GM18511 (cell line): ENCODE measurements around the gene PRRG1.
"Not testable (repeated sequence)": the region's sequence is repeated elsewhere in the genome, so short reads cannot be mapped to it uniquely, and the experiment has no call there.

ENCODE experiments used
- ATAC-seq: cut with Tn5 transposase; IDR thresholded peaks from one replicate; pipeline ENCODE4 v1.9.1; 2021; ENCODE audit warnings: mild to moderate bottlenecking, moderate library complexity; ENCODE audit not compliant: unreplicated experiment

The PRRG1 gene

GRCh38 chrX:37378404-37378803 is 29.2 kb downstream of the PRRG1 start:
- ATAC-seq: no peak

DNA sequence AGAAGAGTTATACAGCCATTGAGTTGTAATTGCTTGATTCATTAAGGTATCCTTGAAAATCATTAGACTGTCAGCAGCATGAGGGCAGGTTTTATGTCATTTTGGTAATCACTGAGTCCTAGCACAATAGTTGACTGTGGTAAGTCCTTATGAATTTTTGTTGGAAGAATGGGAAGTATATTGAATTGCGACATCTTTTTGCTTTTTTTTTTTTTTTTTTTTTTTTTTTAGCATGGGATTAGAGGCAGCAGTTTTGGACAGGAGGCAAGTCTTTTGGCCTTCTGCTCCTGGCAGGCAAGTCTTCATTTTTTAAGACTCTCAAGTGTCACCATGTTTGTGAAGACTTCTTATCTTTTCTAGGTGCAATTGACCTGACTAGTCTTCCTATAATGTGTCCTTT is 29.7 kb downstream of the PRRG1 start:
- ATAC-seq: no peak

DNA sequence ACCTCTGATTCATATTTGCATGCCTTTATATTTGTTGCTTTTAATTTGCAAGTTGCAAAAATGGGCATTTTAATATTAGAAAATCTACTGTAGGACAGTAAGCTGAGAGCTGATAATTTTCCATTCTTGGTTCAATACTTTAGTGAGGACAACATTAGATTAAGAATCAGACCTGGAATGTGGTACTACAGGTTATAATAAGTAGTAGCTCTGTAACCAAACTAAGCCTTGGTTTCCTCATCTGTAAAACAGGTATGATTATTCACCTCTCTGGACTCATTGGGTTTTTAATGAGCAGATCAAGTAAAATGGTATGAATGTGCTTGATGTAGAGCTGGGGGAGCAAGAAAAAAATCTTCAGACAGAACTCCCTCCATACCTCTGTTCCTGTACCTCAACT is 31.1 kb downstream of the PRRG1 start:
- no peak for ATAC-seq

DNA sequence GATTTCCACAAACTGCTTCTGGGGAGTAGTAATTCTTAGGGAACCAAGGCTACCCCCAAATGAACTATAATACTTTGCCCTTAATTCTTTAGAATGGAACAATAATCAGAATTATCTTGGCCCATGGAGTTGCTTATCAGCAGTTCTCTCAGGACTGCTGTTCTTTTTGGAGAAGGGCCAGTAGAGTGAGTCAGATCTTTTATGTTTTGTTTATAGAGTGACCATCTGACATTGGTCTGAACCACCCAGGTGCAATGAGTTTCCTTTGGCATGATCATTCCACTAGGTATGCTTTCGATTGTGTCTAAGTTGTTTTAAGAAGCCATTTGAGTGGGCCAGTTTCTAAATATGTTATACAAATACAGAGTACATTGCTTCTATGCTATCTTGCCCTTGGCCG is 31.8 kb downstream of the PRRG1 start:
- no peak for ATAC-seq

- ATAC-seq: no peak
Measured at GRCh38 chrX:37383313-37383712, 34.1 kb downstream of the PRRG1 start.

DNA sequence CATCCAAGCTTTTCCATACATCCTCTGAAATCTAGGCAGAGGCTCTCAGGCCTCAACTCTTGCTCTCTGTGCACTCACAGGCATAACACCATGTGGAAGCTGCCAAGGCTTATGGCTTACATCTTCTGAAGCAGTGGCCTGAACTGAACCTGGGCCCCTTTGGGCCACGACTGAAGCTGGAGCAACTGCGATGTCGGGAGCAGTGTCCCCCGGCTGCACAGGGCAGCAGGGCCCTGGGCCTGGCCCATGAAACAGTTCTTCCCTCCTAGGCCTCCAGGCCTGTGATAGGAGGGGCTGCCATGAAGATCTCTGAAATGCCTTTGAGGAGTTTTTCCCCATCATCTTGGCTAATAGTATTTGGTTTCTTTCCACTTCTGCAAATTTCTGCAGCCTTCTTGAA is 39.2 kb downstream of the PRRG1 start:
- no peak for ATAC-seq

- ATAC-seq: no peak
Measured at GRCh38 chrX:37405956-37406355, 56.8 kb downstream of the PRRG1 start.

DNA sequence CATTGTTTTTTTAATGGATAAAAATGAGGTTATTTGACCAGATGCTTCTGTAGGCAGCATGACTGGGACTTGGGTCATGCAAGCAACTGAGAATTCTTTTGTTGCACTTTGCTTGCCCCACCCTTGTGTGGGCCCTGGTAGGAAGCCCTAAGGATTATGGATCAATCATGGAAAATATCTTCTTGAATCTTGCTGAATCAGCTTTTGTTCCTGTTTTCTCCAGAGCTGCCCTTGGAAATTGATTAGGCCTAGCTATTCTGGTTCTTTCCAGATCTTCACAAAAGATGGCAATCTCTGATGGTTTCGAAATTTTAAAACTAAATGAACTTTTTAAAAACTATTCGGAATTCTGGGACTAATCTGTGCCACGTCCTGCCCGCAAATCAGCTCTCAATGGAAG is 58.6 kb downstream of the PRRG1 start:
- no peak for ATAC-seq

GRCh38 chrX:37409278-37409677 is 60.1 kb downstream of the PRRG1 start:
- no peak for ATAC-seq

DNA sequence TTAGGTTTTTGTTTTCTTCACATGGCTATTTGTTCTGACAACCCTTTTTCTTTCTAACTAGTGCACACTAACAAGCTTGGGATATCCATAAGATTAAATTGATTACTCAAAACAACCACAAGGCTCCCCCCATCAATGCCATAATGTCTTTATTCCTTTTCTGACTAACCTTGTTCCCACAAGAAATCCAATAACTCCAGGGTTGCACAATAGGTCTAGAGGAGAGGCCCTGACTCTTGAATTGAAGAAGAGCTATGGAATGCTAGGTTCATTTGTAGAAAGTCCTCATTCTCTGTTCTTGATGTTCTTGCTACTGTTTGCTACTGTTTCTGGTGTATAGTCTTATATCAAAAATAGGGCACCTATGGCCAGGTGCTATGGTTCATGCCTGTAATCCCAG is 71.0 kb downstream of the PRRG1 start:
- no peak for ATAC-seq

- no peak for ATAC-seq
Measured at GRCh38 chrX:37420756-37421155, 71.6 kb downstream of the PRRG1 start.

GRCh38 chrX:37424000-37424429 is 74.9 kb downstream of the PRRG1 start:
- no peak for ATAC-seq

DNA sequence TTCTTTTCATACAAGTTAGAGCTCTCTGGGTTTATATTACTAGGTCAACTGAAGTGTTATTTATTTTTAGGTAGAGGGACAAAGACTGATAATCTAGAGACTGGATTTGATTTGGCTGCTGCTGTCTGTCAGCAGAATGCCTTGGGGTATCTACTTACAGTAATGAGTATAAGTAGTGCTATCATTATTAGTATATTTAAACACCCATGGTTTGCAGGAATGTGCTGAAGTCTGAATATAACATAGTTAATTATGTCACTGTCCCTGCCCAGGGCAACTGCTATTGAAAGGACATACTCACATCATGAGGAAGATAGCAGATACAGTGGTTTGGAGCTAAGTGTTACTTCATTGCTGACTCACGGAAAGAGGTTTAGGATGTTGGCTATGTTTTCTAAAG is 76.2 kb downstream of the PRRG1 start:
- no peak for ATAC-seq

DNA sequence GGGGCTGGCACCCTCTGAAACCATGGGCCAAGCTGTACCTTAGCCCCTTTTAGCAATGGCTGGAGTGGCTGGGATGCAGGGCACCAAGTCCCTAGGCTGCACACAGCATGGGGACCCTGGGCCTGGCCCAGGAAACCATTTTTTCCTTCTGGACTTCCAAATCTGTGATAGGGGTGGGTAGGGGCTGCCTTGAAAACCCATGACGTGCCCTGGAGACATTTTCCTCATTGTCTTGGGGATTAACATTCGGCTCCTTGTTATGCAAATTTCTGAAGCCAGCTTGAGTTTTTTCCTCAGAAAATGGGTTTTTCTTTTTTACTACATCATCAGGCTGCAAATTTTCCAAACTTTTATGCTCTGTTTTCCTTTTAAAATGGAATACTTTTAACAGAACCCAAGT is 79.8 kb downstream of the PRRG1 start:
- not testable (repeated sequence) for ATAC-seq

GRCh38 chrX:37434362-37434761 is 85.2 kb downstream of the PRRG1 start:
- no peak for ATAC-seq

DNA sequence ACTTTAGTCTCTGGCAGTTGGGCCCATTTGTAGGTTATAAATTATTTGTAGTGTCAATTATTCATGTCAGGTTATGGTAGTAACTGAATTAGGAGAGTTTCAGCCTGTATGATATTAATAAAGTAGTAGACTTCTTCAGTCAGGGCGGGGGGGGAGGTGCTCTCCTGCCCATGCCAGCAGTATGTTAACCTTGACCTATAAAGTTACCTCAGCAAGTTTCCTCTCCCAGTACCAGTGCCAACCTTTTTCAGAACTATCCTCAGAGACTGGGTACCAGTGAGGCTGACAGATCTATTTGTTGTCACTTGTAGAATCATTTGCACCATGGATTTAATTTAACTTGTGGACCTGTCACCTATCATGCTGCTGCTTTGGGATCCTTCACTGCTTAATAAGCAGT is 88.0 kb downstream of the PRRG1 start:
- no peak for ATAC-seq

GRCh38 chrX:37441377-37441776 is 92.2 kb downstream of the PRRG1 start:
- ATAC-seq: no peak

GRCh38 chrX:37445182-37445581 is 96.0 kb downstream of the PRRG1 start:
- ATAC-seq: no peak

DNA sequence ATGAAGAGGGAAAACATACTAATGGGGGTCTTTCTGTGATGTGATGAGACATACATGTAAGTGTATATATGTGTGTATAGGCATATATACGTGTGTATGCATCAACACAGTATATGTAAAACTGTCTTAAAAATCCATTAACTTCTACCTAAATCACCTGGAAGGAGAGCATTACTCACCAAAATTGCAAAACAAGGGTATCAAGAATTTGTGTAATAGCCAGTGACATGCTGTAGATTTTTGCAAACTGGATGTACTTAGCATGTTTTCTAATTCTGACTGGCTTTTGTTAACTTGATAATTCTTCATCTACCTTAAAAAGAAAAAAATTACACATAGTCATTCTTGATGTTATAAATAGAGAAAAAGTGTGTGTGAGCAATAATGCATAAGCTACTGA is 104.7 kb downstream of the PRRG1 start:
- no peak for ATAC-seq

- ATAC-seq: no peak
Measured at GRCh38 chrX:37454537-37455285, 105.5 kb downstream of the PRRG1 start.

DNA sequence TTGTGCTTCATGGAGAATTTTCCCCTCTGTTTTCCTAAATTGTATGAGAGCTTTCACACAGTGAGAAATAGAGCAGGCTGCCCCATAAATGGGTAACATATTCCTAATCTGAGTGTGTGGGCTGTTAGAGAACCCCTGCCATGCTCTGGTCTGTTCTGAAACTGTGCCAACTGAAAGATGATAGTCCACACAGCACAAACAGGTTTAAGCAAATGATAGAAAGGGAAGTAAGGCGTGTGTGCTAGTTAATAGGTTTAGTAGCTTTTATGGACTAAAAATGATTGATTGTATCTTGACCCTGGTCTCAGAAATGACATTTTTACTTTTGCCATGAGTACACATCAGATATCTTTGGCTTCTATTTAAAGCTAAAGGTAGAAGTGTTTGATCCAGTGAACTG is 106.2 kb downstream of the PRRG1 start:
- no peak for ATAC-seq

DNA sequence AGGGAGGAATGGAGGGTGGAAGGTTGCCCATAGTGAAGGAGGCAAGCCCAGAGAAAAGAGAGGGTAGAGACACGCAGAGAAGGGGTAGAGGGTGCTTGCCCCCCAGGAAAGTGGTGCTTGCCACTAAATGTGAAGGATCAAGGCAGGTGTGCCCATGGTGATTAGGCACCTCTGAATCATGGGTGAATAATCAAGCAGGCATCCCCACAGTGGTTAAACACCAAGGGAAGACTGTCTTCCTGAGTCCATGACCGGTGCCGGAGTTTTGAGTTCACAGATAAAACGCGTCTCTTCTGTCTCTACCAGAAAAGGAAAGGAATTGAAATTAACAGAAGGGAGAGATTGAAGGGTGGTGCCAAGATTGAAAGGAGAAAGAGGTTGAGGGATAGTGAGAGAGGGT is 111.1 kb downstream of the PRRG1 start:
- not testable (repeated sequence) for ATAC-seq

- ATAC-seq: no peak
Measured at GRCh38 chrX:37462346-37462745, 113.2 kb downstream of the PRRG1 start.
